Left renal pelvis (tissue), 4 donors: ENCODE measurements around the gene TFF1. TPM values are rescaled to one million over a fixed set of nuclear protein-coding genes. Genes with fewer than 3 reads are reported as not detected.

ENCODE experiments used
- DNase-seq, 4 donors: peaks; one replicate each; pipeline ENCODE4 v3.0.0-alpha.2; 2013; ENCODE audit warnings: low read depth in 4 of 4, low spot score in 3 of 4
- polyA plus RNA-seq, 4 donors: library from polyadenylated mRNA; unstranded; fragments of 120-200 nt; gene quantifications; one replicate each; pipeline ENCODE4 v1.2.1, GENCODE V29; 2013; ENCODE audit not compliant: insufficient read length in 4 of 4

TFF1 gene
- polyA plus RNA-seq, 4 donors, result 0.78 TPM; not detected in 3

DNA sequence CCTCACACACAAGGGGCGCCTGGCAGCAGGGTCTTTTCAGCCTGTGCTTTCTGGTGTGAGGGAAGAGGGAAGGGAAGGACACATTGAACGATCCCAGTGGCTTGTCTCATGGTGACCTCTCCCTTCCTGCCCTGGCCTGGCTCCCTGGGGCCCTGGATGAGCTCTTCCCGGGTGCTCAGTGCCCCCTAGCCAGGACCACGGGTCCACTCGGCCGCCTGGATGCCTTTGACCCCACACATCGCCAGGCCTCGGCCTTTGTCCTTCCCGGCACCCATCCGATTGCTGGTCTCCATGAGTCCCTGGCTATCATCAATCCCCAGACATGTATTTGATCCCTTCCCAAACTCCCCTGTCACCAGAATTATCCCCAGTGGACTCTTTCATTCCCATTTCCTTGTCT lies 45.1 kb downstream of the TFF1 start:
- DNase-seq, result no peak

DNA sequence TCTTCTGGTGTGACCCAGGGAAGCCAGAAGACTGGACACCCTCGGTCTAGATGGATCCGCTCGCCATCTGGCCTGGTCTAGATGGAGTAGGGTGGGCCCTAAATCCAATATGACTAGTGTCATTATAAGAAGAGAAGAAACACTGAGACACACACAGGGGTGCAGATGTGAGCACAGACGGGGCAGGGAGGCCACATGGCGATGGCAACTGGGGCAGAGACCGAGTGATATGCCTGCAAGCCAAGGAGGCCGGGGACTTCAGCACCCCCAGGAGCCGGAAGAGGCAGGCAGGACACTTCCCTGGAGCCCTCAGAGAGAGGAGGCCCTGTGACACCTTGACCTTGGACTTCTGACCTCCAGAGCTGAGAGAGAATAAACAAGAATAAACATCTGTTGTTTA lies 45.5 kb downstream of the TFF1 start:
- no peak for DNase-seq

DNA sequence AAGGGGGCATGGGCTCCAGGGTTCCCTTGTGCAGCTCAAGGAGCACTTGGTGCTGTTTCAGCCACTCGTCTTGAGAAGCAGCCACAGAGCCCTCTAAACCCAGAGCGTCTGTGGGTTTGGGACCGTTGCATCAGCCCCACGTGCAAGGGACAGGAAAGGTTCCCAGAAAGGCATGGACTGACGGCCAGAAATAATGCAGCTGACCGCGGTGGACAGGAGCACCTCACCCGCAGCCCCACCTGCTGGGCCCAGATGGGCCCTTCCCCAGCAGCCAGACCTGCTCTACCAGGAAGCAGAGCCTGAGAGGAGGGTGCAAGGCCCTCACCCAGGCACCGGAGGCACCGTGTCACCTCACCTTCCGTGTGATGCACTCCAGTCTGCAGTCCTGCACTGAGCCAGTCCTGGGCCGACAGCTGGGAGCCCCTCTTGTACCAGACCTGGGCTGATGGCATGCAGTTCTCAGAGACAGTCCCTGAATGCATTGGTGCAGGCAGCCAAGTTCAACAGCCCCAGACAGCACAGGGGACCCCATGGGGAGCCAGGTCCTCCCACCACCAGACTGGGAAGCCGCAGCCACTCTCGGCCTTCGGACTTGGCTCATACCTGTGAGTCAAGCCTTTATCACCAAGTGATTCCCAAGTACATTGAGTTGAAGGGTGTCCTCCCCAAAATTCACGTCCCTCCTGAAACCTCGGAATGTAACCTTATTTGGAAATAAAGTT lies 46.3 kb downstream of the TFF1 start:
- DNase-seq, result no peak

DNA sequence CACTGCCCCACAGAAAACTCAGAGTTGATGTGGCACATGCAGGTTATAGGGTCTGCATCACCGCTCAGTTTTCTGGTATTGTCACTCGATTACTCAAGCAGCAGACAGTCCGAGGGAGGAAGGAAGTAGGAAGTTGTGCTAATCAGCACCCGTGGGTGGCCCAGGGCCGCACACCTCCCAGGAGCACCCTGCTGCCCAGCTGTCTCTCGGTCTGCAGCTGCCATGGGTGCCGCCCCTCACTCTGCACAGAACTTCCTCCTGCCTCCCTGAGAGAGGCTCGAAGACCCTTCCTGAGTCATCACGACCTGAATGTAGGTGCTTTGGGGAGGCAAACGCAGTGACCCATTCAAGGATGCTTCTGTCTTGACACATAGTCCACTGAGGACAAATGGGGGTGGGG lies 47.0 kb downstream of the TFF1 start:
- no peak for DNase-seq

DNA sequence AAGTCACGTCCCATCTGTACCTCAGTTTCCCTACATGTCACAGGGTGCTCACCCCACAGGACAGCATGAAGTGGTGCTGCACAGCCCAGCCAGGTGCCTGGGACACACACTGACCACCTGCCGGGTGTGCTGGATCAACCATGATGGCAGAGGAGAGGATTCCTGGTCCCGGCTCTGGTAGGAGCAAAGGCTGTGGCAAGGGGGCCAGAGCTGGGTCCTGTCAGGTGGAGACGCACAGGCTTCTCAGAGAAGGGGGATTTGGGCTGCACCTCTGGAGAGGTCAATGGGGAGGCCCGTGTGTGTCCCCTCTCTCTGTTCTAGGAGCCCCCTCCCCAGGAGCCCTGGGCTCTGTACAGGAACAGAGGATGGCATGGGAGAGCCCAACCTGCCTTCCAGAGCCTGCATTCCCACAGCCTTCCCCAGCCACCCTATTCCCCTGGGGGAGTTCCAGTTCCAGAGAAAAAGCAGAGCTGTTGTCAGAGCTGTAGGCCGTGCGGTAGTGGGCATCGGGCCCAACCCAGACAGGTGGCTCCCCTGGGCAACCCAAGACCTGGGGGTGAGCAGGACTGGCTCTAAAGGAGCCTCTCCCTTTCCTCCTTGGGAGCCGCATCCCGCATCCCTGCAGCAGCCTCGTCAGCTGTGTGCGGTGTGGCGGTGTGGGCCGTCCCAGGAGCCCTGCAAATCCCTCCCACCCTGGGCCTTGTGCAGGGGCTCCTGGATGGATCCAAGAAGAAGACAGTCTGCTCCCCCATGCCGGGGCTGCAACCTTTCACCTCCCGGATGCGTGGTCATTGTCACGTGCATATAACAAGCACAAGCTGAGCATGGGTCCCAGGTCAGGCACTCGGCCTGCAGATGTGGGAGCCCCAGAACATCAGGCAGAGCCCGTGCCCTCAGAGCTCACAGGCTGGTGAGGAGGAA lies 48.2 kb downstream of the TFF1 start:
- no peak for DNase-seq

DNA sequence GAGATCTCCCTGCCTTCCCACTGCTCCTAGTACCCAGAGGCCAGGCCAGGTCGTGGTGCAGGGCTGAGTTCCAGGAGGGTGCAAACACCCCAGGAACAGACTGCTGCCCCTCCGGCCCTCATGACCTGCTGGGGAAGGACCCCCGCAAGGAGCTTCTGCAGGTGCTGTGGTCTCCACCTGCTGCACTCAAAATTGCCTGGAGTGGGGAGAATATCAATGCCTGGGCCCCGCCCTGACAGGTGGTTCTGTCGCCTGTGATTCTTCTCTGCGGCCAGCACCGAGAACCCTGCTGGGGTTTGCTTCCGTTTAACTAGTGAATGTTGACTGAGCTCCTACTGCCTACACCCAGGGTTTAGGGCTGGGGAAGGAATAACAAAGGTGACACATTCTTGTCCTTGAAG lies 49.0 kb downstream of the TFF1 start:
- DNase-seq, result no peak

DNA sequence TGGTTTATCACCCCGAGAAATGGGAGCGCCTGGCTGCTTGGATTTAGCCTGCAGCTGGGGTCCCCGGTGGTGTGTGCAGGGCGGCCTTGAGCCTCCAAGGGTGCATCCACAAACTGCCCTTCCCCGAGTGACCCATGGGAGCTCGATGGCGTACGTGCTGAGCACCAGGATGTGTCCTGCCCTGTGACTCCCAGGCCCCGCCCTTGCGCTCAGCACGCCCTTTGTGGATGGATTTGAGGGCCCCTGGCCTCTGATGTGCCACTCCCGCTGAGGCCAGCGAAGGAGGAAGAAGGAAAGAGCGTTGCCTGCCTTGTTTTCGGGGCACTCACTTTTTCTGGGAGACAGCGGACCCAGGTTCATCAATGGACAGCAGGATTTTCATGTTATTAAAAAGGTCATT lies 49.4 kb downstream of the TFF1 start:
- DNase-seq, result no peak

DNA sequence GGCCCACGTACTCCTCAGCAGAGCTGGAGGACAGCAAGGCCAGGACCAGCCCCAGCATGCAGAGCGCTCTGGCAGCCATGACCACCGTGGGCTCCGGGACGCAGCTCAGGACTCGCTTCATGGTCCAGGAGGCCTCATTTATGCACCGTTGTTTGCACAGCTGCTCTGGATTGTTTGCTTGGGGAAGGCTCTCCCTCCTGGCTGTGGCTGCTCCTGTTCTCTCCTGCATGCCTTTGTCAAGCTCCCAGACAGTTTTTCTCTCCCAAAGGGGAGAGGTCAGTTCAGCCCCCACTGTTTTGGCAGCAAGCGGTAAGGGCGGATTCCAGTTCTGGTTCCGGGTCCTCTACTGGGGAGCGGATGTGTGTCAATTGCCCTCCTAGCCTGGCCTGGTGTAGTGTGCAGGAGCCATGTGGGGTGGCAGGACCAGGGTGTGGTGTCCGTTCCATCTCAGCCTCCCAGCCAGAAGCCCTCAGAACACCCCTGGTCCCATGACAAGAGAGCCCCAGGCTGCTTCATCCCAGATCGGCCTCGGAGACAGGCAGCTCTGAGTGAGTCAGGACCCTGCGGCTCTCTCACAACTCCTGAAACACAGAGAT lies 50.9 kb downstream of the TFF1 start, which contains the start of gene TFF3:
Gene TFF3, minus strand, starts transcription at position 114 of the 596 bp plus-strand sequence. Its CDS starts 35 bp downstream, at position 79.
- peak in 2 of 4 donors; percentile 26 to 52 for DNase-seq

DNA sequence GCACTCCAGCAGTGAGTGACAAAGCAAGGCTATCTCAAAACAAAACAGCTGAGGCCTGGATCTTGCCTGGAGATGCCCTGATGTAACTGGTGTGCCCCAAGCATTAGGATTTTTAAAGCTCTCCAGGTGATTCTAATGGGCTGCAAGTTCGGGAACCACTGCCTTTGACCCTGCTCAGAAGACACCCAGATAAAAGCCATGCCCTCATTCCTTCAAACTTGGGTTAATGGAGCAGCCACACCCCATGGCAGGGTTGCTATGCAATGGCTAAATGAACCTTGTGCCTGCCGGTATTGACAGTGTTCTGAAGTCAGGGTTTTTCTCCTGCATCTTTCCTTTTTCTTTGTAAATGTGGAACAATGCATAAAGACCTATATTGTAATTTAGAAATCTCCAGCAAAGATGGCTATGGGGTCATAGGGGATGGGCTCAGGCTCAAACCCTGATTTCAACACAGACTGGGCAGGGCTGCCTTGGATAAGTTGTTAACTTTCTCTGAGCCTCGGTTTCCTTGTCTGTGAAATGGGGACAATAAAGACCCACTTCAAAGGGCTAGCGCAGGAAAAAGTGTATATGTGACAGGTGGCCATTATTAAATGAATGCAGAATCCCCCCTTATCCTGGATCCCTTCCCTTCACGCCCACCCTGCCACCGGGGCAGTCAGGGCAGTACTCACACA lies 51.6 kb downstream of the TFF1 start:
- no peak for DNase-seq

DNA sequence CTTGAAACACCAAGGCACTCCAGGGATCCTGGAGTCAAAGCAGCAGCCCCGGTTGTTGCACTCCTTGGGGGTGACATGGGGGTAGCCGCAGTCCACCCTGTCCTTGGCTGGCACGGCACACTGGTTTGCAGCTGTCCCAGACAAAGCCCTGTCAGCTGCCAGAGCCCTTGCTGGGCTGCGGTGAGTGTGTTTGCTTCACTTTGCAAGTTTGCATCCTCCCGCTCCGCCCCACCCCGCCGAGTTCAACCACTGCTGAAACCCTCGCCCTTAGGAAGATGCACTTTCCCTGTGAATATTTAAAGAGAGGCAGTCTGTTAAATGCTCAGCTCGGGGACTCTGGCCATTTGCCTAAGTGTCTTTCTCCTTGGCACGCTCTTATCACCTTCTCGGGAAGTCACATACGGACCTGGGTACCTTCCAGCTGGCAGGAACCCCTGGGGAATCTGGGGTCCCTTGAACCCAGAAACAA lies 52.8 kb downstream of the TFF1 start:
- DNase-seq, result no peak

DNA sequence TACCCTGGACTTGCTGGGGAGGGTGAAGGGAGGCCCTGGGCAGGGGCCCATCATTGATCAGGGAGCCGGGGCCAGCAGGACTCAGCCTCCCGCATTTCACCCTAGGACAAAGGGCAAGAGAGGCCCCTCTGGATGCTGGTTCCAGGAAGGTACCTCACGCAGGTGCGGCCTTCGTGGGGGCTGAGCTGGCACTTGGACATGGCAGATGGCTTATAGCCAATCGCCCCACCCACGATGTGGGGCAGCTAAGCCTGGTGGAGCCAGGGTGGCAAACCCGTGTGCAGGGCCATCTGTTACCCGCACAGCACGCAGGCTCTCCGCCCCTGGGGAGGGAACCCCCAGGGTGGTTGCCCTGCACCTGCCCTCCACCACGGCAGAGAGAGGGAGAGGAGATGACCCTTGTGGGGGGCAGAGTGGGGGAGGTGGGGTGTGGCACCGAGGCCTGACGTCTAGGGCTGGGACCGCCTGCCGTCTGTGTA lies 53.7 kb downstream of the TFF1 start:
- DNase-seq, result no peak

Other genes starting within 250 kb of the TFF1 start
- gene ABCG1, start 147.4 kb downstream of the TFF1 start, polyA plus RNA-seq, result 10 to 100 TPM in 1 of 4 donors, 1 to 10 TPM in 3; 6.0 to 10.2 (median 9.7) TPM
- 1 to 10 TPM; 2.5 to 5.9 (median 2.8) TPM for gene TFF3, start 51.1 kb downstream of the TFF1 start, polyA plus RNA-seq
- gene TFF2, start 15.5 kb downstream of the TFF1 start, polyA plus RNA-seq, result under 1 TPM in 1 of 4 donors, not detected in 3; 0.26 TPM
- gene TMPRSS3, start 29.5 kb upstream of the TFF1 start, polyA plus RNA-seq, result 1 to 10 TPM in 3 of 4 donors, under 1 TPM in 1; 0.29 to 2.5 (median 2.0) TPM
- under 1 TPM in 2 of 4 donors, not detected in 2; 0.07 TPM for gene UBASH3A, start 37.4 kb upstream of the TFF1 start, polyA plus RNA-seq
- 10 to 100 TPM in 3 of 4 donors, under 1 TPM in 1; 0.63 to 16.5 (median 11.7) TPM for gene RSPH1, start 129.7 kb upstream of the TFF1 start, polyA plus RNA-seq
- gene SLC37A1, start 147.3 kb upstream of the TFF1 start, polyA plus RNA-seq, result 10 to 100 TPM in 1 of 4 donors, 1 to 10 TPM in 3; 2.9 to 10.6 (median 8.6) TPM